A549 (cell line): ENCODE data around the gene TP53I11. TPM values are rescaled to one million over a fixed set of nuclear protein-coding genes. Genes with fewer than 3 reads are reported as not detected.

Experiments
- ATAC-seq, 2 experiments: fragments of 200-7000 bp in 1 of 2; fragments of >200 bp in 1 of 2; cut with Nextera tagmentation in 1 of 2; cut with Tn5 transposase in 1 of 2; 3 replicates each; pipeline versions ENCODE4 v1.8.0 to v1.9.1; 2018 to 2020; ENCODE audit warnings: mild to moderate bottlenecking in 1 of 2, moderate library complexity in 1 of 2
- CTCF ChIA-PET: fragments of 300-600 bp; sonication (Branson Sonifier 250); formaldehyde crosslinking; extraction: SDS; loops from one replicate; lab custom pipeline; 2021; ENCODE audit warnings: antibody characterized with exemption, inconsistent platforms; lab: Yijun Ruan, JAX
- POLR2A ChIA-PET: fragments of 350-600 bp; formaldehyde crosslinking; extraction: SDS; loops from one replicate; lab custom pipeline; 2021; ENCODE audit warnings: antibody characterized with exemption, inconsistent platforms; lab: Yijun Ruan, JAX
- DNase-seq, 2 experiments: peaks; one replicate each; pipeline versions ENCODE4 v3.0.0 to v3.0.0-alpha.2; 2011 to 2016; ENCODE audit warnings: low read depth in 1 of 2, low spot score in 1 of 2
- FAIRE-seq: peaks from 2 replicates; lab custom pipeline; 2011; peaks lifted over from hg19 to GRCh38; lab: Jason Lieb, UNC
- H3K27ac ChIP-seq, 2 experiments: fragments of >200 bp; sonication (Bioruptor Twin); formaldehyde crosslinking; 3 replicates each; pipeline ENCODE4 v1.5.1; 2016 to 2017
- H3K4me1 ChIP-seq: fragments of >200 bp; sonication (Bioruptor Twin); formaldehyde crosslinking; 3 replicates; pipeline ENCODE4 v1.6.1; 2016
- H3K4me2 ChIP-seq: fragments of >200 bp; sonication (Bioruptor Twin); formaldehyde crosslinking; 3 replicates; pipeline ENCODE4 v1.6.1; 2016
- H3K4me3 ChIP-seq: fragments of >200 bp; sonication (Bioruptor Twin); formaldehyde crosslinking; 3 replicates; pipeline ENCODE4 v1.5.1; 2016
- H3K9me3 ChIP-seq: fragments of >200 bp; sonication (Bioruptor Twin); formaldehyde crosslinking; 3 replicates; pipeline ENCODE4 v1.6.1; 2016
- BHLHE40 ChIP-seq: IDR thresholded peaks from 2 replicates; pipeline ENCODE4 v1.6.1; 2012; ENCODE audit warnings: low read depth, low read length, inconsistent platforms
- CEBPB ChIP-seq, 2 experiments: fragments of >200 bp in 1 of 2; sonication (Bioruptor Twin) in 1 of 2; formaldehyde crosslinking in 1 of 2; IDR thresholded peaks; 2 replicates each; pipeline ENCODE4 v1.6.1; 2012 to 2016
- CHD2 ChIP-seq: fragments of 150-350 bp; IDR thresholded peaks from 2 replicates; pipeline ENCODE4 v1.6.1; 2014; ENCODE audit warnings: low read length; ENCODE audit not compliant: partially characterized antibody
- CHD4 ChIP-seq: fragments of 200-600 bp; sonication (generic); IDR thresholded peaks from 2 replicates; pipeline ENCODE4 v1.6.1; 2016; ENCODE audit warnings: antibody characterized with exemption, mild to moderate bottlenecking, borderline replicate concordance
- EP300 ChIP-seq, 2 experiments: fragments of >200 bp; sonication (Bioruptor Twin); formaldehyde crosslinking; IDR thresholded peaks; 2 replicates in 1 of 2; 3 replicates in 1 of 2; pipeline ENCODE4 v1.6.1; 2016 to 2017
- FOSB ChIP-seq: fragments of 250-450 bp; sonication (Bioruptor Pico); IDR thresholded peaks from 2 replicates; pipeline ENCODE4 v1.5.0; 2020; ENCODE audit warnings: mild to moderate bottlenecking, moderate library complexity
- FOSL2 ChIP-seq, 2 experiments: fragments of 450-650 bp in 1 of 2; fragments of >200 bp in 1 of 2; sonication (Bioruptor Twin) in 1 of 2; formaldehyde crosslinking; IDR thresholded peaks; 2 replicates each; pipeline versions ENCODE4 v1.5.0 to v1.6.1; 2016 to 2020; ENCODE audit warnings: mild to moderate bottlenecking in 1 of 2, moderate library complexity in 1 of 2
- FOXS1 ChIP-seq: fragments of 250-450 bp; sonication (Bioruptor Pico); IDR thresholded peaks from 2 replicates; pipeline ENCODE4 v1.5.0; 2020; ENCODE audit warnings: mild to moderate bottlenecking, moderate library complexity
- GATA3 ChIP-seq: IDR thresholded peaks from 2 replicates; pipeline ENCODE4 v1.6.1; 2012; ENCODE audit warnings: borderline replicate concordance
- KDM1A ChIP-seq: fragments of 200-600 bp; sonication (generic); IDR thresholded peaks from 2 replicates; pipeline ENCODE4 v1.6.1; 2016; ENCODE audit warnings: low read depth, mild to moderate bottlenecking
- KDM5A ChIP-seq: fragments of 200-600 bp; sonication (generic); IDR thresholded peaks from 2 replicates; pipeline ENCODE4 v1.6.1; 2016; ENCODE audit warnings: antibody characterized with exemption, mild to moderate bottlenecking
- MAFK ChIP-seq: fragments of 450-650 bp; IDR thresholded peaks from 2 replicates; pipeline ENCODE4 v1.6.1; 2014; ENCODE audit not compliant: partially characterized antibody
- MAZ ChIP-seq: fragments of 150-350 bp; IDR thresholded peaks from 2 replicates; pipeline ENCODE4 v1.6.1; 2014; ENCODE audit warnings: antibody characterized with exemption, low read depth, low read length, borderline replicate concordance
- MYC ChIP-seq: IDR thresholded peaks from 2 replicates; pipeline ENCODE4 v1.6.1; 2012; ENCODE audit warnings: mild to moderate bottlenecking, inconsistent platforms, low read length, improper control_type of control experiment, borderline replicate concordance
- NFE2L2 ChIP-seq: fragments of 150-350 bp; conservative IDR thresholded peaks from 2 replicates; pipeline ENCODE4 v1.6.1; 2014; ENCODE audit warnings: low read length
- PHF8 ChIP-seq: fragments of 200-600 bp; sonication (generic); IDR thresholded peaks from 2 replicates; pipeline ENCODE4 v1.6.1; 2016; ENCODE audit warnings: low read depth, mild to moderate bottlenecking, antibody characterized with exemption, moderate library complexity, borderline replicate concordance
- POLR2A ChIP-seq: IDR thresholded peaks from 2 replicates; pipeline ENCODE4 v1.6.1; 2012; ENCODE audit warnings: mild to moderate bottlenecking, low read length
- POLR2AphosphoS2 ChIP-seq: conservative IDR thresholded peaks from 2 replicates; pipeline ENCODE4 v1.6.1; 2012; ENCODE audit warnings: low read length, improper control_type of control experiment, inconsistent platforms
- RARB ChIP-seq: fragments of 250-450 bp; sonication (Bioruptor Pico); IDR thresholded peaks from 2 replicates; pipeline ENCODE4 v1.8.0; 2021; ENCODE audit warnings: mild to moderate bottlenecking, moderate library complexity
- RCOR1 ChIP-seq: fragments of 150-350 bp; IDR thresholded peaks from 2 replicates; pipeline ENCODE4 v1.6.1; 2014; ENCODE audit warnings: antibody characterized with exemption, low read length, low read depth
- RFX5 ChIP-seq: fragments of 450-650 bp; IDR thresholded peaks from 2 replicates; pipeline ENCODE4 v1.7.1; 2014; ENCODE audit warnings: antibody characterized with exemption, mild to moderate bottlenecking, moderate library complexity
- RNF2 ChIP-seq: fragments of 200-600 bp; sonication (generic); IDR thresholded peaks from 2 replicates; pipeline ENCODE4 v1.6.1; 2016; ENCODE audit warnings: low read depth, mild to moderate bottlenecking, antibody characterized with exemption, moderate library complexity, borderline replicate concordance
- SREBF2 ChIP-seq: fragments of 450-650 bp; IDR thresholded peaks from 2 replicates; pipeline ENCODE4 v1.6.1; 2014; ENCODE audit warnings: mild to moderate bottlenecking, moderate library complexity
- ZNF302 ChIP-seq: fragments of 250-450 bp; sonication (Bioruptor Pico); IDR thresholded peaks from 2 replicates; pipeline ENCODE4 v1.9.0; 2021; ENCODE audit warnings: inconsistent platforms, mild to moderate bottlenecking, moderate library complexity
- WGBS: methylation state at CpG from one replicate; pipeline ENCODE4 v1.1.6; 2017; ENCODE audit errors: missing lambda C conversion rate; 5-methylcytosine and 5-hydroxymethylcytosine counted together
- polyA plus RNA-seq, 4 experiments: library from polyadenylated mRNA; depleted of rRNA in 3 of 4; stranded (reverse); fragments of >200 nt; fragmentation: RNase III in 1 of 4; extraction: RNeasy Plus Mini Kit Qiagen cat#74134 plus additional on column Dnase treatment in 1 of 4; gene quantifications; 2 replicates in 3 of 4; 3 replicates in 1 of 4; pipeline ENCODE4 v1.2.3, GENCODE V29; 2011 to 2017
- TF ChIP-seq, protein P1 (sequence below): fragments of 450-650 bp; IDR thresholded peaks from 2 replicates; pipeline ENCODE4 v1.6.1; 2014; ENCODE audit warnings: antibody characterized with exemption
- TF ChIP-seq, protein P2 (sequence below): IDR thresholded peaks from 2 replicates; pipeline ENCODE4 v1.6.1; 2012
- TF ChIP-seq, protein P3 (sequence below): fragments of 150-350 bp; IDR thresholded peaks from 2 replicates; pipeline ENCODE4 v1.6.1; 2014; ENCODE audit warnings: low read depth, mild to moderate bottlenecking, low read length

TP53I11 gene
- polyA plus RNA-seq, 2 of the 4 experiments (the other 2 are of a cell fraction), result 11.2 to 28.2 TPM

DNA sequence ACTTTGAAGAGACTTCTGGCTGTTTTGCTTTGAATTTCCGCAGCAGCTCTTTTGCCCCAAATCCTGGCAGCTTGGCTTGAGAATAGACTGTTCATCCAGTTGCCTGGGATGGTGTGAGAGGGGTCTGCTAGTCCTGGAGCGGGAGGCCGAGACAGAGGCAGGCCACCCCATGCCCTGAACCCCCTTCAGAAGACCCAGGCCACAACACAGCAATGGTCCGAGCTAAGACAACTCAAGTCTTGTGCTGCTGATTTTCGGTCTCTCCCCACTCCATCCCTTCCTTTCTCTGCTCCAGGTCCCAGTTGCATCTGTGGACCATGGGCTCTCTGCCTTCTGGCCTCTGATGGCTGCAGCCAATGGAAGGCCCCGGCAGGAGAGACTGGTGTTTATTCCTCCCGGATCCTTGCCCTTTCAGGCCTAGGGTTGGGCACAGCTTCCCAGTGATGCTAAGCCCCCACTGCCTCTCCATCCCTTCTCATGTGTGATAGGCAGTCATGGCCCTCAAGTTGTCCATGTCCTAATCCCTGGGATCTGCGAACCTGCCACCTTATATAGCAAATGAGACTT lies 31.9 kb upstream of the TP53I11 start:
- H3K9me3 ChIP-seq, result no peaks in the 10 kb centered on the region
- TF ChIP-seq POLR2AphosphoS2 (no peak), MAZ (no peak)
- TF ChIP-seq, protein P1, sequence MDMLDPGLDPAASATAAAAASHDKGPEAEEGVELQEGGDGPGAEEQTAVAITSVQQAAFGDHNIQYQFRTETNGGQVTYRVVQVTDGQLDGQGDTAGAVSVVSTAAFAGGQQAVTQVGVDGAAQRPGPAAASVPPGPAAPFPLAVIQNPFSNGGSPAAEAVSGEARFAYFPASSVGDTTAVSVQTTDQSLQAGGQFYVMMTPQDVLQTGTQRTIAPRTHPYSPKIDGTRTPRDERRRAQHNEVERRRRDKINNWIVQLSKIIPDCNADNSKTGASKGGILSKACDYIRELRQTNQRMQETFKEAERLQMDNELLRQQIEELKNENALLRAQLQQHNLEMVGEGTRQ, result no peak
- ChIA-PET POLR2A (no interaction called here), CTCF (interaction anchor here (0.8 to 7.8 kb wide), 7 partner anchors 11 to 366 kb away, joined by 3 to 49 read pairs (median 4); no protein-coding TSS in a partner anchor)
- no peak for ATAC-seq
- WGBS, result 94% methylated on average over 7 of the region's 8 CpGs
- no peak for DNase-seq
- H3K4me2 ChIP-seq, result no peak overlapping the region
- no peak overlapping the region for H3K4me3 ChIP-seq
- H3K27ac ChIP-seq, result no peak overlapping the region
- no peak for FAIRE-seq
- peaks cover 37% of the 10 kb centered on the region for H3K4me1 ChIP-seq

DNA sequence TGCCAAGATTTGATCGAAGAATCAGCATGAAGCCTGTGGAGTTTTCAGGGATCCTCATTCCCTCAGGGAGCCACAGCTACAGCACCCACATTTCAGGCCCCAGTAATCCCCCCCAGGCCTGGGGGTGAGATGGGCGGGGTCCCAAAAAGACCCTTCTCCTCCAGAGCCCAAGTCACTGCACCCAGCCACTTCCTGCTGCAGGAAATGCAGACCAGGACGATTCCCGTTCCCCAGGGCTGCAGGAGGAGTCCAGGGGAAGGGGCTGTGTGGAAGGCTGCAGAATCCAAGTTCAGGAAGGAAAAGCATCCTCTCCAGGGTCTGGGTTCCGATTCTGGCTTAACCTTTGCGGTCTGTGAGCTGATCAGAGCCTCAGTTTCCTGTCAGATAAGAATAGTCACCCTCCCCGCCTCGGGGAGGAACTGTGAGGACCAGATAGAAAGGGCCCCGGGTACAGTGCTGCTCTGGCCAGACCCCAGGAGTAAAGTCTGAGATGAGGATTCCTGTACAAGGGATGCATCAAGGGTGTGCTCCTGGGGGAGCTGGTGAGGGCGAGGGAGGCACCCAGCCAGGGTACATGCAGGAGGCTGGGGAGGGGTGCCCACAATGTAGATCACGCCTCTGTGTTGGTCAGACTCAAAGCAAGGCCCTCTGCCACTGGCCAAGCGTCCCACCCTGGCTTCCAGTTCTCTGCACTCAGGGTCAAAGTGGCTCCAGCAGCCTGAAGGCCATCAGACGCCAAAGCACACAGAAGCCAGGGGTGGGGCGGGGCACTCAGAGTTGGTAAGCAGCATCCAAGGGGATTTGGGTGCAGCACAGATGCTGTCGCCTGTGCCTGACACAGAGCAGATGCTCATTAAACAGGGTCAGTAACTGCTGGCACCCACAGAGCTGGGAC lies 30.1 kb upstream of the TP53I11 start:
- no peak for ATAC-seq
- CTCF ChIA-PET, result interaction anchor here (0.7 to 7.8 kb wide), 5 partner anchors 34 to 364 kb away, joined by 3 to 49 read pairs (median 6); no protein-coding TSS in a partner anchor

DNA sequence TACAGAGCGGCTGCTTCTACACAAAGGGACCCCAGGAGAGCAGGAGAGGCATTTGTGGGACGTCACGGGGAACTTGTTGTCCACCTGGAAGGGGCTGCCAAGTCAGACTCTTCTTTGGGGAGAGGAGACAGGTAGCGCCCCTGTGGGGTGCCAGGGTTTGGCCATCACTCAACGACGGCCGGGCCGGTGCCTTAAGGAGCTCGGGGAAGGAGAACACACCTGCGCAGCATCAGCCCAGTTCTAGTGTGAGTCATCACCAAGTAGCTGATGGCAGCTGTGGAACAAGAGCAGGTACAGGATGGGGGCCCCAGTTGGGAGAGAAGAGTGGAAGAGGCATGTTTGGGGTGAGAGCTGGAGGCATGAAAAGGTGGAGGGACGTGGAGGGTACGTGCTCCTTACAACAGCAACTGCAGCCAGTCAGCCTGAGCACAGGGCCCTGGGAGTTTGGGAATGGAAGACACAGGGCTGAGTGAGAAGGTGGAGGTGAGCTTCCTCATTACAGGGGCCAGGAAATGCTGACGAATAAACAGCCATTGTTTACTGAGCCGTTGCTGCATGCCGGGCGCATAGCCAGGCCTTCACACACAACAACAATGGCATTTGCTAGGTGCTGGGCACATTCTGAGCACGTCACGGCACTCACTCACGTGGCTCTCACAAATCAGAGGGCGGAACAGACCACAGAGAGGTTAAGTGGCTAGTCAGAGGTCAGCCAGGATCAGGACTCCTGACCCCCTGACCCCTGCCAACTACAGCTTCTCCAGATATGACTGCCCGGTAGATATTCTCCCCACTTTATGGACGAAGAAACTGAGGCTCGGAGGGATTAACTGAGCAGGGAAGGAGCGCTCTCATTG lies 29.1 kb upstream of the TP53I11 start:
- Histone ChIP-seq H3K4me2 (peak overlapping the region; percentile 72), H3K9me3 (no peaks in the 10 kb centered on the region), H3K27ac (peak overlapping the region; percentile 78 to 81), H3K4me1 (peaks cover 42% of the 10 kb centered on the region), H3K4me3 (no peak overlapping the region)
- TF ChIP-seq, protein P2, sequence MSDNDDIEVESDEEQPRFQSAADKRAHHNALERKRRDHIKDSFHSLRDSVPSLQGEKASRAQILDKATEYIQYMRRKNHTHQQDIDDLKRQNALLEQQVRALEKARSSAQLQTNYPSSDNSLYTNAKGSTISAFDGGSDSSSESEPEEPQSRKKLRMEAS, result peak; percentile 88
- no peak for TF ChIP-seq EP300 (IDR thresholded peaks at IDR 0.05)
- TF ChIP-seq FOSB (CRISPR knock-in tag), result 0 out of 2 replicates have a peak, but pooled peaks have one; percentile 47
- TF ChIP-seq MYC, result 0 out of 2 replicates have a peak, but pooled peaks have one; percentile 49
- TF ChIP-seq, protein P1, result peak; percentile 41; the same call in 1 of the 2 replicates
- TF ChIP-seq CEBPB (IDR thresholded peaks at IDR 0.05), result 0 out of 4 replicates have a peak, but pooled peaks of 1 of the 2 experiments have one; percentile 20
- no peak for TF ChIP-seq FOSL2 (IDR thresholded peaks at IDR 0.05)
- peak; percentile 30 for TF ChIP-seq FOSL2 (CRISPR knock-in tag; IDR thresholded peaks at IDR 0.05)
- no peak for TF ChIP-seq PHF8
- TF ChIP-seq GATA3, result peak; percentile 76; the same call in 1 of the 2 replicates
- ATAC-seq (peak; percentile 57 to 75), FAIRE-seq (no peak), DNase-seq (peak; percentile 75 to 92)
- ChIA-PET POLR2A (no interaction called here), CTCF (interaction anchor here (0.6 to 7.8 kb wide), 6 partner anchors 31 to 412 kb away, joined by 3 to 49 read pairs (median 4); no protein-coding TSS in a partner anchor)
- 26% methylated on average over 22 of the region's 24 CpGs for WGBS

More for the DNA sequence above, 30.1 kb upstream of the TP53I11 start:
- TF ChIP-seq CHD2 (no peak), FOXS1 (no peak), SREBF2 (no peak), RFX5 (no peak), RCOR1 (no peak), CHD4 (no peak), RNF2 (no peak), RARB (CRISPR knock-in tag) (no peak), BHLHE40 (no peak), PHF8 (no peak), FOSL2 (IDR thresholded peaks at IDR 0.05) (no peak), FOSL2 (CRISPR knock-in tag; IDR thresholded peaks at IDR 0.05) (no peak), POLR2A (no peak), KDM1A (no peak), NFE2L2 (no peak), KDM5A (no peak), MAFK (no peak), FOSB (CRISPR knock-in tag) (no peak), ZNF302 (CRISPR knock-in tag) (no peak), CEBPB (IDR thresholded peaks at IDR 0.05) (no peak)
- TF ChIP-seq, protein P3, sequence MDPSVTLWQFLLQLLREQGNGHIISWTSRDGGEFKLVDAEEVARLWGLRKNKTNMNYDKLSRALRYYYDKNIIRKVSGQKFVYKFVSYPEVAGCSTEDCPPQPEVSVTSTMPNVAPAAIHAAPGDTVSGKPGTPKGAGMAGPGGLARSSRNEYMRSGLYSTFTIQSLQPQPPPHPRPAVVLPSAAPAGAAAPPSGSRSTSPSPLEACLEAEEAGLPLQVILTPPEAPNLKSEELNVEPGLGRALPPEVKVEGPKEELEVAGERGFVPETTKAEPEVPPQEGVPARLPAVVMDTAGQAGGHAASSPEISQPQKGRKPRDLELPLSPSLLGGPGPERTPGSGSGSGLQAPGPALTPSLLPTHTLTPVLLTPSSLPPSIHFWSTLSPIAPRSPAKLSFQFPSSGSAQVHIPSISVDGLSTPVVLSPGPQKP, result no peak
- TF ChIP-seq, all 56 proteins: peak for 0
- Histone ChIP-seq H3K27ac (peak overlapping the region; percentile 78 to 81), H3K4me1 (peaks cover 42% of the 10 kb centered on the region), H3K4me2 (peak overlapping the region; percentile 72), H3K9me3 (no peaks in the 10 kb centered on the region), H3K4me3 (no peak overlapping the region)
- POLR2A ChIA-PET, result no interaction called here
- 75% methylated on average over 10 of the region's 15 CpGs for WGBS
- FAIRE-seq (no peak), DNase-seq (no peak)
